ENCODE results near the gene DGKH. TPM values are rescaled to one million over a fixed set of nuclear protein-coding genes. Genes with fewer than 3 reads are reported as not detected.

The DGKH gene
- total and polyA plus RNA-seq, 2 of the 13 experiments (the other 11 are each of a cell fraction or from before 2014, with no cell fraction given), result 0.01 to 0.13 TPM

DNA sequence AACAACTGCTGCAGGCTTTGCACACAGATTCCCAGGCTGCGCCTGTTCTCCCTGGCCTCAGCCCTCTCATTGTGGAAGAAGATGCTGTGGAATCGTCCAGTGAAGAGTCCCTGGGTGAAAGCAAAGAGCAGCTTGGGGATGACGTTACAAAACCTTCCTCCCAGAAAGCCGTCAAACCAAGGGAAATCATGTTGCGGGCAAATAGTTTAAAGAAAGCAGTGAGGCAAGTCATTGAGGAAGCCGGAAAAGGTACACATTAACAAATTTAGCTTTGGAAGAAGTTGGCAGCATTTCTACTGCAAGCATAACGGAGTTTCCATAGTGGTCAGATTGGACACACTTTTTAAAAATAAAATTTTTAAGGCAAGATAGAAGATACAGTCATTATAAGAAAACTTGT lies 140.6 kb downstream of the DGKH start (continued):
- TF ChIP-seq, protein P1, sequence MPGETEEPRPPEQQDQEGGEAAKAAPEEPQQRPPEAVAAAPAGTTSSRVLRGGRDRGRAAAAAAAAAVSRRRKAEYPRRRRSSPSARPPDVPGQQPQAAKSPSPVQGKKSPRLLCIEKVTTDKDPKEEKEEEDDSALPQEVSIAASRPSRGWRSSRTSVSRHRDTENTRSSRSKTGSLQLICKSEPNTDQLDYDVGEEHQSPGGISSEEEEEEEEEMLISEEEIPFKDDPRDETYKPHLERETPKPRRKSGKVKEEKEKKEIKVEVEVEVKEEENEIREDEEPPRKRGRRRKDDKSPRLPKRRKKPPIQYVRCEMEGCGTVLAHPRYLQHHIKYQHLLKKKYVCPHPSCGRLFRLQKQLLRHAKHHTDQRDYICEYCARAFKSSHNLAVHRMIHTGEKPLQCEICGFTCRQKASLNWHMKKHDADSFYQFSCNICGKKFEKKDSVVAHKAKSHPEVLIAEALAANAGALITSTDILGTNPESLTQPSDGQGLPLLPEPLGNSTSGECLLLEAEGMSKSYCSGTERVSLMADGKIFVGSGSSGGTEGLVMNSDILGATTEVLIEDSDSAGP (CRISPR knock-in tag; IDR thresholded peaks at IDR 0.05; ENCODE audit: borderline replicate concordance), result no peak
- TF ChIP-seq ZNF207 (IDR thresholded peaks at IDR 0.05; ENCODE audit: borderline replicate concordance) (no peak), RBFOX2 (IDR thresholded peaks at IDR 0.05; ENCODE audit: low read depth, low read length) (no peak), ZFAT (CRISPR knock-in tag; conservative IDR thresholded peaks at IDR 0.05) (no peak), ZNF367 (CRISPR knock-in tag; IDR thresholded peaks at IDR 0.05; ENCODE audit: borderline replicate concordance) (no peak), CREM (IDR thresholded peaks at IDR 0.05) (no peak), CREM (CRISPR knock-in tag; IDR thresholded peaks at IDR 0.05) (no peak), HNRNPL (IDR thresholded peaks at IDR 0.05; ENCODE audit: low read depth, low read length) (no peak), ZSCAN29 (CRISPR knock-in tag; conservative IDR thresholded peaks at IDR 0.05) (no peak), ZNF619 (CRISPR knock-in tag; IDR thresholded peaks at IDR 0.05) (no peak)
- TF ChIP-seq, protein P2, sequence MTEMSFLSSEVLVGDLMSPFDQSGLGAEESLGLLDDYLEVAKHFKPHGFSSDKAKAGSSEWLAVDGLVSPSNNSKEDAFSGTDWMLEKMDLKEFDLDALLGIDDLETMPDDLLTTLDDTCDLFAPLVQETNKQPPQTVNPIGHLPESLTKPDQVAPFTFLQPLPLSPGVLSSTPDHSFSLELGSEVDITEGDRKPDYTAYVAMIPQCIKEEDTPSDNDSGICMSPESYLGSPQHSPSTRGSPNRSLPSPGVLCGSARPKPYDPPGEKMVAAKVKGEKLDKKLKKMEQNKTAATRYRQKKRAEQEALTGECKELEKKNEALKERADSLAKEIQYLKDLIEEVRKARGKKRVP (CRISPR knock-in tag; IDR thresholded peaks at IDR 0.05), result no peak
- TF ChIP-seq, protein P3, sequence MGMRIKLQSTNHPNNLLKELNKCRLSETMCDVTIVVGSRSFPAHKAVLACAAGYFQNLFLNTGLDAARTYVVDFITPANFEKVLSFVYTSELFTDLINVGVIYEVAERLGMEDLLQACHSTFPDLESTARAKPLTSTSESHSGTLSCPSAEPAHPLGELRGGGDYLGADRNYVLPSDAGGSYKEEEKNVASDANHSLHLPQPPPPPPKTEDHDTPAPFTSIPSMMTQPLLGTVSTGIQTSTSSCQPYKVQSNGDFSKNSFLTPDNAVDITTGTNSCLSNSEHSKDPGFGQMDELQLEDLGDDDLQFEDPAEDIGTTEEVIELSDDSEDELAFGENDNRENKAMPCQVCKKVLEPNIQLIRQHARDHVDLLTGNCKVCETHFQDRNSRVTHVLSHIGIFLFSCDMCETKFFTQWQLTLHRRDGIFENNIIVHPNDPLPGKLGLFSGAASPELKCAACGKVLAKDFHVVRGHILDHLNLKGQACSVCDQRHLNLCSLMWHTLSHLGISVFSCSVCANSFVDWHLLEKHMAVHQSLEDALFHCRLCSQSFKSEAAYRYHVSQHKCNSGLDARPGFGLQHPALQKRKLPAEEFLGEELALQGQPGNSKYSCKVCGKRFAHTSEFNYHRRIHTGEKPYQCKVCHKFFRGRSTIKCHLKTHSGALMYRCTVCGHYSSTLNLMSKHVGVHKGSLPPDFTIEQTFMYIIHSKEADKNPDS (CRISPR knock-in tag; IDR thresholded peaks at IDR 0.05), result no peak
- TF ChIP-seq, protein P4, sequence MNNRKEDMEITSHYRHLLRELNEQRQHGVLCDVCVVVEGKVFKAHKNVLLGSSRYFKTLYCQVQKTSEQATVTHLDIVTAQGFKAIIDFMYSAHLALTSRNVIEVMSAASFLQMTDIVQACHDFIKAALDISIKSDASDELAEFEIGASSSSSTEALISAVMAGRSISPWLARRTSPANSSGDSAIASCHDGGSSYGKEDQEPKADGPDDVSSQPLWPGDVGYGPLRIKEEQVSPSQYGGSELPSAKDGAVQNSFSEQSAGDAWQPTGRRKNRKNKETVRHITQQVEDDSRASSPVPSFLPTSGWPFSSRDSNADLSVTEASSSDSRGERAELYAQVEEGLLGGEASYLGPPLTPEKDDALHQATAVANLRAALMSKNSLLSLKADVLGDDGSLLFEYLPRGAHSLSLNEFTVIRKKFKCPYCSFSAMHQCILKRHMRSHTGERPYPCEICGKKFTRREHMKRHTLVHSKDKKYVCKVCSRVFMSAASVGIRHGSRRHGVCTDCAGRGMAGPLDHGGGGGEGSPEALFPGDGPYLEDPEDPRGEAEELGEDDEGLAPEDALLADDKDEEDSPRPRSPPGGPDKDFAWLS (CRISPR knock-in tag; IDR thresholded peaks at IDR 0.05; ENCODE audit: borderline replicate concordance), result no peak
